ENCODE results near the gene ATF6B.

DNA sequence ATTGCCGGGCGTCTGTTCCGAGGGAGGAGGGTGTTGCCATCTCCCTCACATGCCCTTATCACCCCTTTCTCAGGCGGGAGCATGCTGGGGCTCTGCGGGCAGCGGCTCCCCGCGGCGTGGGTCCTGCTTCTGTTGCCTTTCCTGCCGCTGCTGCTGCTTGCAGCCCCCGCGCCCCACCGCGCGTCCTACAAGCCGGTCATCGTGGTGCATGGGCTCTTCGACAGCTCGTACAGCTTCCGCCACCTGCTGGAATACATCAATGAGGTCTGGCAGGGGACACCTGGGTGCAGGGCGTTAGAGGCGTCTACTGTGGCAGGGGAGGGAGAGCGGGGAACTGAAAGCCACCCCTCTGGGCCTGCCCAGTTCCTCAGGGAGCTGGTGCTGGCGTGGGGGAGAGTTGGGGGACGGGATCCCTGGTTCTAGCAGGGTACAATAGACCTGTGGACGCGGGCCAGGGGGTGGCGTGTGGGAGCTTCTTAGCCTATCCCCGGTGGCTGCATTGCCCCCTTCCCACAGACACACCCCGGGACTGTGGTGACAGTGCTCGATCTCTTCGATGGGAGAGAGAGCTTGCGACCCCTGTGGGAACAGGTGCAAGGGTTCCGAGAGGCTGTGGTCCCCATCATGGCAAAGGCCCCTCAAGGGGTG, 26.6 kb upstream of the ATF6B start:
- no peak for TF ChIP-seq POLR2A (IDR thresholded peaks at IDR 0.05; ENCODE audit: low read depth, low read length)
- TF ChIP-seq POLR2AphosphoS5 (IDR thresholded peaks at IDR 0.05; ENCODE audit: low read depth, low read length): no peak
